OCI-LY1 (cell line): ENCODE data around the gene TRIM49D2.
"Not testable (repeated sequence)": the region's sequence is repeated elsewhere in the genome, so short reads cannot be mapped to it uniquely, and the experiment has no call there.

Experiments
- H2AFZ ChIP-seq: fragments of 200-600 bp; sonication (generic), shearing (Covaris generic); 2 replicates; pipeline ENCODE4 v1.6.0; 2014; ENCODE audit warnings: antibody characterized with exemption, mild to moderate bottlenecking, low read length
- H3F3A ChIP-seq: fragments of 200-600 bp; sonication (generic), shearing (Covaris generic); 2 replicates; pipeline ENCODE4 v1.6.0; 2014; ENCODE audit warnings: mild to moderate bottlenecking, antibody characterized with exemption, low read length, moderate library complexity; ENCODE audit not compliant: insufficient read depth
- H3K27ac ChIP-seq: fragments of 200-600 bp; sonication (generic); 2 replicates; pipeline ENCODE4 v1.5.1; 2014; ENCODE audit warnings: low read length, mixed run types, mild to moderate bottlenecking, low read depth; ENCODE audit not compliant: poor library complexity, severe bottlenecking
- H3K27me3 ChIP-seq: fragments of 200-600 bp; sonication (generic); 2 replicates; pipeline ENCODE4 v1.6.0; 2014; ENCODE audit warnings: antibody characterized with exemption, mild to moderate bottlenecking, low read length, moderate library complexity; ENCODE audit not compliant: insufficient read depth
- H3K36me3 ChIP-seq: fragments of 200-600 bp; sonication (generic); 2 replicates; pipeline ENCODE4 v1.6.1; 2014; ENCODE audit warnings: mild to moderate bottlenecking, antibody characterized with exemption, low read length, moderate library complexity, mixed read lengths; ENCODE audit not compliant: insufficient read depth
- H3K4me1 ChIP-seq: fragments of 200-600 bp; sonication (generic); 2 replicates; pipeline ENCODE4 v1.5.1; 2014; ENCODE audit warnings: mild to moderate bottlenecking, low read length, moderate library complexity; ENCODE audit not compliant: insufficient read depth, severe bottlenecking
- H3K4me2 ChIP-seq: fragments of 200-600 bp; sonication (generic), shearing (Covaris generic); 2 replicates; pipeline ENCODE4 v1.6.1; 2014; ENCODE audit warnings: low read length
- H3K4me3 ChIP-seq: fragments of 200-600 bp; sonication (generic); 2 replicates; pipeline ENCODE4 v1.5.1; 2014; ENCODE audit warnings: low read length, low read depth, mild to moderate bottlenecking, mixed read lengths; ENCODE audit not compliant: poor library complexity, severe bottlenecking
- H3K79me2 ChIP-seq: fragments of 200-600 bp; shearing (Covaris generic); 2 replicates; pipeline ENCODE4 v1.6.1; 2016; ENCODE audit warnings: mixed run types, low read length, mixed read lengths; ENCODE audit not compliant: insufficient read depth
- H3K9ac ChIP-seq: fragments of 200-600 bp; sonication (generic), shearing (Covaris generic); 2 replicates; pipeline ENCODE4 v1.6.1; 2014; ENCODE audit warnings: mild to moderate bottlenecking, low read length, mixed read lengths
- H3K9me2 ChIP-seq: fragments of 200-600 bp; sonication (generic), shearing (Covaris generic); 2 replicates; pipeline ENCODE4 v1.6.1; 2014; ENCODE audit warnings: low read depth, mild to moderate bottlenecking, low read length, mixed read lengths
- H3K9me3 ChIP-seq: fragments of 200-600 bp; shearing (Covaris generic); 2 replicates; pipeline ENCODE4 v1.6.1; 2014; ENCODE audit warnings: low read length, mixed read lengths
- H4K20me1 ChIP-seq: fragments of 200-600 bp; sonication (generic), shearing (Covaris generic); 2 replicates; pipeline ENCODE4 v1.6.0; 2016; ENCODE audit warnings: mild to moderate bottlenecking, low read length; ENCODE audit not compliant: insufficient read depth
- CTCF ChIP-seq: fragments of 200-600 bp; sonication (generic), shearing (Covaris generic); IDR thresholded peaks from 2 replicates; pipeline ENCODE4 v1.5.1; 2017; ENCODE audit warnings: mild to moderate bottlenecking, antibody characterized with exemption, low read length, moderate library complexity, mixed read lengths

Gene TRIM49D2

GRCh38 chr11:89923764-89924163 is at the start of gene TRIM49D2:
TSS of gene TRIM49D2 (plus strand) at chr11:89924064. CDS start at chr11:89926762, 2,698 bp downstream.
- H3K4me2 ChIP-seq, result not testable (repeated sequence)

GRCh38 chr11:89877511-89877910 is 46.4 kb upstream of the TRIM49D2 start:
- H3K9me2 ChIP-seq, H3K4me3 ChIP-seq, H2AFZ ChIP-seq, H3K27ac ChIP-seq, H3F3A ChIP-seq, H3K9me3 ChIP-seq, H3K4me1 ChIP-seq, H3K9ac ChIP-seq, H3K79me2 ChIP-seq, H3K4me2 ChIP-seq, H4K20me1 ChIP-seq, H3K27me3 ChIP-seq, H3K36me3 ChIP-seq: not testable (repeated sequence)

More at GRCh38 chr11:89923764-89924163, at the start of gene TRIM49D2:
- H3K9me3 ChIP-seq, H3F3A ChIP-seq, H3K27ac ChIP-seq, H3K36me3 ChIP-seq, H3K4me3 ChIP-seq, H3K9me2 ChIP-seq, H3K27me3 ChIP-seq, H4K20me1 ChIP-seq, H2AFZ ChIP-seq, H3K4me1 ChIP-seq, H3K79me2 ChIP-seq, H3K9ac ChIP-seq: not testable (repeated sequence)

GRCh38 chr11:89893245-89893644 is 30.6 kb upstream of the TRIM49D2 start:
- not testable (repeated sequence) for H3K36me3 ChIP-seq, H3K9me2 ChIP-seq

GRCh38 chr11:89900809-89901208 is 23.1 kb upstream of the TRIM49D2 start:
- H2AFZ ChIP-seq, H3K9me3 ChIP-seq, H3K4me3 ChIP-seq: not testable (repeated sequence)

More at GRCh38 chr11:89893245-89893644, 30.6 kb upstream of the TRIM49D2 start:
- H3K4me1 ChIP-seq, H3K4me3 ChIP-seq, H2AFZ ChIP-seq, H3K9ac ChIP-seq, H3K4me2 ChIP-seq, H4K20me1 ChIP-seq, H3K79me2 ChIP-seq, H3K27me3 ChIP-seq, H3K9me3 ChIP-seq, H3F3A ChIP-seq, H3K27ac ChIP-seq: not testable (repeated sequence)

GRCh38 chr11:89922195-89922660 is 1.6 kb upstream of the TRIM49D2 start, which contains the start of gene TRIM49D1:
TSS of gene TRIM49D1 (minus strand) at chr11:89922245. CDS start at chr11:89917710, 4,535 bp downstream.
- Histone ChIP-seq H4K20me1 (no peaks in the 10 kb centered on the region), H3K9me2 (no peaks in the 10 kb centered on the region), H3K4me3 (no peak within 1 kb of the TSS), H3F3A (no peaks in the 10 kb centered on the region), H3K27ac (no peak within 1 kb of the TSS), H3K4me1 (no peaks in the 10 kb centered on the region), H2AFZ (no peak within 1 kb of the TSS), H3K79me2 (no peaks in the 10 kb centered on the region), H3K27me3 (no peaks in the 10 kb centered on the region), H3K4me2 (no peak within 1 kb of the TSS), H3K9ac (no peak within 1 kb of the TSS), H3K36me3 (no peaks in the 10 kb centered on the region), H3K9me3 (no peaks in the 10 kb centered on the region)
- TF ChIP-seq CTCF, result no peak

More at GRCh38 chr11:89900809-89901208, 23.1 kb upstream of the TRIM49D2 start:
- not testable (repeated sequence) for H3F3A ChIP-seq, H3K79me2 ChIP-seq, H3K9ac ChIP-seq, H3K9me2 ChIP-seq, H3K27ac ChIP-seq, H3K4me2 ChIP-seq, H4K20me1 ChIP-seq, H3K4me1 ChIP-seq, H3K27me3 ChIP-seq, H3K36me3 ChIP-seq

- H3K4me1 ChIP-seq, H3K79me2 ChIP-seq, H2AFZ ChIP-seq, H3K4me3 ChIP-seq, H3K9ac ChIP-seq, H3K36me3 ChIP-seq, H3K9me3 ChIP-seq, H3K27ac ChIP-seq, H3F3A ChIP-seq, H3K9me2 ChIP-seq, H4K20me1 ChIP-seq, H3K27me3 ChIP-seq, H3K4me2 ChIP-seq: not testable (repeated sequence)
Measured at GRCh38 chr11:89960833-89961232, 37.0 kb downstream of the TRIM49D2 start.

GRCh38 chr11:89965737-89966136 is 41.9 kb downstream of the TRIM49D2 start, which contains the start of gene TRIM64:
TSS of gene TRIM64 (plus strand) at chr11:89966037. CDS start at chr11:89968504, 2,467 bp downstream.
- not testable (repeated sequence) for H4K20me1 ChIP-seq, H3K36me3 ChIP-seq, H3F3A ChIP-seq, H3K9ac ChIP-seq, H2AFZ ChIP-seq, H3K9me2 ChIP-seq, H3K4me2 ChIP-seq, H3K9me3 ChIP-seq, H3K27ac ChIP-seq, H3K4me3 ChIP-seq, H3K79me2 ChIP-seq, H3K27me3 ChIP-seq, H3K4me1 ChIP-seq
